HepG2 (cell line): ENCODE measurements around the gene EFNA2. TPM values are rescaled to one million over a fixed set of nuclear protein-coding genes. Genes with fewer than 3 reads are reported as not detected.

Source experiments
- ATAC-seq: fragments of 200-7000 bp; cut with Tn5 transposase; 3 replicates; pipeline ENCODE4 v1.9.1; 2020; ENCODE audit warnings: mild to moderate bottlenecking, moderate library complexity
- BruUV-seq: library from RNA; stranded (reverse); fragments of 400-500 nt; replicated peaks from 2 replicates; lab custom pipeline; 2021; lab: Mats Ljungman, UMichigan
- CTCF ChIA-PET: fragments of 300-600 bp; formaldehyde crosslinking; extraction: SDS; loops from one replicate; lab custom pipeline; 2021; ENCODE audit warnings: low total read pairs, inconsistent platforms, low intra/inter-chr PET ratio; lab: Yijun Ruan, JAX
- POLR2A ChIA-PET: fragments of 350-600 bp; sonication (Branson Sonifier 250); formaldehyde crosslinking; loops from one replicate; lab custom pipeline; 2020; ENCODE audit warnings: antibody characterized with exemption, inconsistent platforms; lab: Yijun Ruan, JAX
- DNase-seq: peaks from one replicate; pipeline ENCODE4 v3.0.0-alpha.2; 2015; ENCODE audit warnings: low spot score
- FAIRE-seq: peaks from 3 replicates; lab custom pipeline; 2011; peaks lifted over from hg19 to GRCh38; lab: Jason Lieb, UNC
- H2AFZ ChIP-seq: one replicate; pipeline ENCODE4 v1.6.1; 2011; ENCODE audit warnings: low read length, inconsistent platforms
- H3K27ac ChIP-seq: fragments of 300-600 bp; 3 replicates; pipeline ENCODE4 v1.8.0; 2011; ENCODE audit warnings: mixed run types, mild to moderate bottlenecking, mixed read lengths, low read length, inconsistent platforms; ENCODE audit not compliant: insufficient read depth; ENCODE audit errors: extremely low read length
- H3K27me3 ChIP-seq, 2 experiments: fragments of 200-600 bp in 1 of 2; 2 replicates in 1 of 2; 3 replicates in 1 of 2; pipeline versions ENCODE4 v1.6.0 to v1.8.0; 2011; ENCODE audit warnings: low read length in 2 of 2, mild to moderate bottlenecking in 2 of 2, moderate library complexity in 2 of 2, inconsistent platforms in 1 of 2; ENCODE audit not compliant: insufficient read depth in 2 of 2, control insufficient read depth in 1 of 2
- H3K36me3 ChIP-seq, 2 experiments: fragments of 200-600 bp in 1 of 2; replicated peaks in 1 of 2; 2 replicates in 1 of 2; 3 replicates in 1 of 2; pipeline versions ENCODE4 v1.5.1 to v1.8.0; 2011; ENCODE audit warnings: low read length in 2 of 2, inconsistent platforms in 1 of 2; ENCODE audit not compliant: insufficient read depth in 2 of 2, control insufficient read depth in 1 of 2
- H3K4me1 ChIP-seq: 2 replicates; pipeline ENCODE4 v1.5.1; 2012; ENCODE audit warnings: low read length, inconsistent platforms; ENCODE audit not compliant: insufficient read depth
- H3K4me2 ChIP-seq: 2 replicates; pipeline ENCODE4 v1.6.0; 2011; ENCODE audit warnings: low read depth, low read length, inconsistent platforms
- H3K4me3 ChIP-seq, 3 experiments: fragments of 200-600 bp in 1 of 3; sonication (generic), shearing (Covaris generic) in 1 of 3; replicated peaks in 1 of 3; 2 replicates each; pipeline ENCODE4 v1.5.1; 2011 to 2016; ENCODE audit warnings: low read length in 3 of 3, inconsistent platforms in 2 of 3, low read depth in 2 of 3, mild to moderate bottlenecking in 2 of 3, control low read depth in 1 of 3, mixed read lengths in 1 of 3; ENCODE audit not compliant: insufficient read depth in 1 of 3
- H3K79me2 ChIP-seq: one replicate; pipeline ENCODE4 v1.6.1; 2011; ENCODE audit warnings: low read length, inconsistent platforms; ENCODE audit not compliant: insufficient read depth
- H3K9ac ChIP-seq: 2 replicates; pipeline ENCODE4 v1.6.0; 2011; ENCODE audit warnings: mild to moderate bottlenecking, low read depth, low read length, inconsistent platforms; ENCODE audit not compliant: insufficient read depth
- H3K9me3 ChIP-seq: 2 replicates; pipeline ENCODE4 v1.5.1; 2012; ENCODE audit warnings: mild to moderate bottlenecking, low read length
- H4K20me1 ChIP-seq: 2 replicates; pipeline ENCODE4 v1.6.0; 2011; ENCODE audit warnings: inconsistent platforms, mild to moderate bottlenecking, low read length, moderate library complexity; ENCODE audit not compliant: insufficient read depth
- AGO2 ChIP-seq: fragments of 200-400 bp; formaldehyde crosslinking; optimal IDR thresholded peaks from 2 replicates; pipeline ENCODE3; 2017; ENCODE audit warnings: mild to moderate bottlenecking, low read depth, low read length, moderate library complexity
- AKAP8 ChIP-seq: sonication (generic); formaldehyde crosslinking; IDR thresholded peaks from 2 replicates; pipeline ENCODE4 v1.5.1; 2020; ENCODE audit warnings: mild to moderate bottlenecking, missing genetic modification reagents
- HDAC6 ChIP-seq: fragments of 200-600 bp; sonication (generic); IDR thresholded peaks from 2 replicates; pipeline ENCODE4 v1.7.0; 2017; ENCODE audit warnings: mild to moderate bottlenecking, antibody characterized with exemption, low read length, low read depth
- HNRNPL ChIP-seq: fragments of 200-400 bp; formaldehyde crosslinking; IDR thresholded peaks from 2 replicates; pipeline ENCODE4 v1.6.1; 2017; ENCODE audit warnings: mild to moderate bottlenecking, low read depth, low read length
- IKZF1 ChIP-seq: fragments of 450-650 bp; IDR thresholded peaks from 2 replicates; pipeline ENCODE4 v1.7.1; 2016
- MEF2D ChIP-seq: sonication (generic); formaldehyde crosslinking; IDR thresholded peaks from 2 replicates; pipeline ENCODE4 v1.5.1; 2020; ENCODE audit warnings: mild to moderate bottlenecking, missing genetic modification reagents
- MIER3 ChIP-seq: IDR thresholded peaks from 2 replicates; pipeline ENCODE4 v1.6.1; 2016; ENCODE audit warnings: missing compliant biosample characterization, borderline replicate concordance
- PAF1 ChIP-seq: IDR thresholded peaks from 2 replicates; pipeline ENCODE4 v1.6.1; 2016; ENCODE audit warnings: missing genetic modification reagents, missing compliant biosample characterization
- POLR2AphosphoS2 ChIP-seq: IDR thresholded peaks from 2 replicates; pipeline ENCODE4 v1.6.1; 2011; ENCODE audit warnings: low read depth, low read length, improper control_type of control experiment
- POLR2AphosphoS5 ChIP-seq: IDR thresholded peaks from 2 replicates; pipeline ENCODE4 v1.6.1; 2012; ENCODE audit warnings: low read depth, low read length
- RBFOX2 ChIP-seq: fragments of 200-400 bp; formaldehyde crosslinking; IDR thresholded peaks from 2 replicates; pipeline ENCODE4 v1.6.1; 2017; ENCODE audit warnings: low read depth, mild to moderate bottlenecking, low read length
- RXRA ChIP-seq: sonication (generic); formaldehyde crosslinking; IDR thresholded peaks from 2 replicates; pipeline ENCODE4 v1.5.1; 2020; ENCODE audit warnings: missing genetic modification reagents
- SALL1 ChIP-seq: sonication (generic); formaldehyde crosslinking; IDR thresholded peaks from 2 replicates; pipeline ENCODE4 v1.8.0; 2022; ENCODE audit warnings: mild to moderate bottlenecking, missing genetic modification reagents
- SIX4 ChIP-seq: sonication (generic); formaldehyde crosslinking; IDR thresholded peaks from 2 replicates; pipeline ENCODE4 v1.4.0; 2020; ENCODE audit warnings: missing genetic modification reagents
- SOX6 ChIP-seq, 2 experiments: fragments of 450-650 bp in 1 of 2; sonication (generic) in 1 of 2; formaldehyde crosslinking in 1 of 2; IDR thresholded peaks; 2 replicates each; pipeline versions ENCODE4 v1.4.0 to v1.6.1; 2017 to 2020; ENCODE audit warnings: antibody characterized with exemption in 1 of 2, mild to moderate bottlenecking in 1 of 2, missing genetic modification reagents in 1 of 2
- ZNF253 ChIP-seq: sonication (generic); formaldehyde crosslinking; IDR thresholded peaks from 2 replicates; pipeline ENCODE4 v1.8.0; 2022; ENCODE audit warnings: mild to moderate bottlenecking, missing genetic modification reagents, borderline replicate concordance
- ZNF468 ChIP-seq: sonication (generic); formaldehyde crosslinking; IDR thresholded peaks from 2 replicates; pipeline ENCODE4 v1.8.0; 2022; ENCODE audit warnings: mild to moderate bottlenecking, moderate library complexity, missing genetic modification reagents
- ZNF549 ChIP-seq: sonication (generic); formaldehyde crosslinking; IDR thresholded peaks from 2 replicates; pipeline ENCODE4 v1.5.0; 2020; ENCODE audit warnings: missing genetic modification reagents
- WGBS: methylation state at CpG from one replicate; pipeline ENCODE4 v1.1.6; 2017; ENCODE audit warnings: low lambda C conversion rate; 5-methylcytosine and 5-hydroxymethylcytosine counted together
- in situ Hi-C: cut with HindIII; loops from 2 replicates; pipeline ENCODE4 v1.10.0; 2017; ENCODE audit warnings: low pct_unique_long_range_greater_than_20kb; ENCODE audit not compliant: extremely low pct_ligation_motif_present
- intact Hi-C: fragments of 100-400 bp; cut with micrococcal nuclease; formaldehyde crosslinking; loops from one replicate; pipeline ENCODE4 v1.10.0; 2022; ENCODE audit not compliant: unreplicated experiment
- polyA plus RNA-seq, 8 experiments: library from polyadenylated mRNA; depleted of rRNA in 3 of 8; stranded (reverse) in 7 of 8; unstranded in 1 of 8; fragments of >200 nt; fragmentation: Illumina TruSeq in 4 of 8; extraction: Trizol in 4 of 8; gene quantifications; 2 replicates each; pipeline versions ENCODE4 v1.2.1 to v1.2.3, GENCODE V29; 2011 to 2016; ENCODE audit warnings: low read depth in 4 of 8, missing spikeins in 1 of 8, mixed read lengths in 1 of 8; ENCODE audit not compliant: insufficient read depth in 1 of 8
- total RNA-seq, 5 experiments: library from RNA; depleted of rRNA; stranded (reverse); fragments of >200 nt; fragmentation: Illumina TruSeq; extraction: Trizol; gene quantifications; 2 replicates each; pipeline ENCODE4 v1.2.3, GENCODE V29; 2016; ENCODE audit warnings: low read depth in 1 of 5

The EFNA2 gene
- total and polyA plus RNA-seq, 2 of the 13 experiments (the other 11 are each of a cell fraction or from before 2014, with no cell fraction given), result 6.0 to 9.9 TPM

DNA sequence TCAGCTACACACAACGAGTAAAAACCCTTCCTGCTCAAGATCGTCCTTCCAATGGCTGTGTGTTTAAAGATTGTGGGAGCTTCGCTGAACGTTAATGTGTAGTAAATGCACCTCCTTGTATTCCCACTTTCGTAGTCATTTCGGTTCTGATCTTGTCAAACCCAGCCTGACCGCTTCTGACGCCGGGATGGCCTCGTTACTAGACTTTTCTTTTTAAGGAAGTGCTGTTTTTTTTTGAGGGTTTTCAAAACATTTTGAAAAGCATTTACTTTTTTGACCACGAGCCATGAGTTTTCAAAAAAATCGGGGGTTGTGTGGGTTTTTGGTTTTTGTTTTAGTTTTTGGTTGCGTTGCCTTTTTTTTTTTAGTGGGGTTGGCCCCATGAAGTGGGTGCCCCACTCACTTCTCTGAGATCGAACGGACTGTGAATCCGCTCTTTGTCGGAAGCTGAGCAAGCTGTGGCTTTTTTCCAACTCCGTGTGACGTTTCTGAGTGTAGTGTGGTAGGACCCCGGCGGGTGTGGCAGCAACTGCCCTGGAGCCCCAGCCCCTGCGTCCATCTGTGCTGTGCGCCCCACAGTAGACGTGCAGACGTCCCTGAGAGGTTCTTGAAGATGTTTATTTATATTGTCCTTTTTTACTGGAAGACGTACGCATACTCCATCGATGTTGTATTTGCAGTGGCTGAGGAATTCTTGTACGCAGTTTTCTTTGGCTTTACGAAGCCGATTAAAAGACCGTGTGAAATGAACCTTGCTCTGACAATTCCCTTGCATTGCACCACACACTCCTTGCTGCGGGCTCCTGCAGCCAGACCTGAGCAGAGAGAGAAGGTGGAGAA is 13.0 kb upstream of the EFNA2 start:
- Histone ChIP-seq H4K20me1 (peaks cover 36% of the 10 kb centered on the region), H3K27ac (no peak overlapping the region), H3K79me2 (peaks cover 38% of the 10 kb centered on the region), H3K27me3 (no peaks in the 10 kb centered on the region), H3K9me3 (no peaks in the 10 kb centered on the region), H3K36me3 (peaks cover 19 to 46% of the 10 kb centered on the region in 2 experiments), H3K4me3 (no peak overlapping the region), H3K9ac (no peak overlapping the region), H3K4me1 (peaks cover 80% of the 10 kb centered on the region), H2AFZ (no peak overlapping the region), H3K4me2 (no peak overlapping the region)
- 93% methylated on average over 33 of the region's 33 CpGs for WGBS
- ATAC-seq (no peak), FAIRE-seq (no peak), DNase-seq (no peak)
- in situ Hi-C loops, result no loop called here
- ChIA-PET POLR2A (interaction anchor here (1.0 to 4.2 kb wide), 9 partner anchors 11 to 101 kb away, joined by 3 to 41 read pairs (median 5); no protein-coding TSS in a partner anchor), CTCF (no interaction called here)
- no peak for TF ChIP-seq ZNF549 (CRISPR knock-in tag)
- peak; percentile 11 for TF ChIP-seq RBFOX2
- TF ChIP-seq SIX4 (CRISPR knock-in tag), result no peak
- TF ChIP-seq HDAC6, result no peak
- intact Hi-C loops, result no loop called here
- BruUV-seq, result no TSS peak

DNA sequence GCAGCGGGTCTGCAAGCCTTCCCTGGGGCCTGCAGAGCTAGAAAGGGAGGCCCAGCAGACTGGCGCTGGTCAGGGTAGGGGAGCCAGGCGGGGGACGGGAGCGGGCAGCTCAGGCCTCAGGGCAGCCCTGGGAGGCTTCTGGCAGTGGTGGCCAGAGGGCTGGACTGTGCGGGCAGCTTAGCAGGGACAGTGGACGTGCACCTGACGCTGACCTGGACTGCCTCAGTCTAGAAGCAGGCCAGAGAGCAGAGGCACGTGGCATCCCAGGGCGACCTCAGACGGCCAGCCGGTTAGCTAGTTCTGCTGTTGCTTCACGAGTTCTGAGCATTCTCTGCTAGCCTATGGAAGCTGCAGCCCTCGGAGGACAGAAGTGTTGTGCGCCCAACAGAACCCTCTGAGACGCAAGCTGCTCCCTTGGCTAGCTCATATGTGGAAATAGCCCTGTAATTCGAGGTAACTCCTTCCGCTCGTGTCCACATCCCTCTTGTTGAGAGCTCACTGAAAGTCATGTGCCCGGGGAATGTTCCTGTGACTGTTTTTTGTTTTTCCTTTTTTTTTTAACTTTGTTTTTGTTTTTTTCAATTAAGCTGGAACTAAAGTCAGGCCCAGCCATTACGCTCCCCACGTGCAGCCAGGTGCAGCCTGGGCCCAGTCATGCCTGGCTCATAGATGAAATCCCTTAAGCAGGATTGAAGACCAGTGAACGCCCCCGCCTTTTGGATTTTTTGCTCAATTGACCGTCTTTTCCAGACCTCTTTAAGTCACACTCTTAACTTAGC is 12.2 kb upstream of the EFNA2 start:
- H3K36me3 ChIP-seq, result peaks cover 19 to 46% of the 10 kb centered on the region in 2 experiments
- POLR2A ChIA-PET, result interaction anchor here (0.6 to 4.2 kb wide), 11 partner anchors 8 to 176 kb away, joined by 3 to 41 read pairs (median 3); partner anchors contain the start of gene ATP5F1D
- intact Hi-C loops (no loop called here), in situ Hi-C loops (no loop called here)
- no peak overlapping the region for H2AFZ ChIP-seq
- 96% methylated on average over 14 of the region's 25 CpGs for WGBS
- FAIRE-seq (no peak), ATAC-seq (no peak)
- H3K27ac ChIP-seq, result no peak overlapping the region
- no peak overlapping the region for H3K9ac ChIP-seq
- H3K4me2 ChIP-seq, result no peak overlapping the region
- peaks cover 38% of the 10 kb centered on the region for H3K79me2 ChIP-seq
- H4K20me1 ChIP-seq, result peaks cover 36% of the 10 kb centered on the region
- TF ChIP-seq POLR2AphosphoS5 (peak; percentile 21), AKAP8 (0 out of 2 replicates have a peak, but pooled peaks have one; percentile 52), PAF1 (peak; percentile 69; the same call in 1 of the 2 replicates), HNRNPL (0 out of 2 replicates have a peak, but pooled peaks have one; percentile 28), RBFOX2 (peak; percentile 82), ZNF253 (CRISPR knock-in tag) (no peak), IKZF1 (no peak), POLR2AphosphoS2 (peak; percentile 26; the same call in 1 of the 2 replicates), ZNF468 (CRISPR knock-in tag) (0 out of 2 replicates have a peak, but pooled peaks have one; percentile 49), SOX6 (IDR thresholded peaks at IDR 0.05) (no peak), SOX6 (CRISPR knock-in tag; IDR thresholded peaks at IDR 0.05) (no peak), SALL1 (0 out of 2 replicates have a peak, but pooled peaks have one; percentile 4), AGO2 (peak; percentile 96), RXRA (peak; percentile 35; the same call in 1 of the 2 replicates), MEF2D (CRISPR knock-in tag) (no peak), MIER3 (CRISPR knock-in tag) (no peak)
- TF ChIP-seq, all 625 proteins: peak for 10
- BruUV-seq, result no TSS peak
- CTCF ChIA-PET, result no interaction called here
- no peaks in the 10 kb centered on the region for H3K9me3 ChIP-seq
- no peak for DNase-seq
- peaks cover 72% of the 10 kb centered on the region for H3K4me1 ChIP-seq
- H3K4me3 ChIP-seq, result no peak overlapping the region
- no peaks in the 10 kb centered on the region for H3K27me3 ChIP-seq
